Transverse colon (tissue), 4 donors: ENCODE measurements around the gene ZFPM1. TPM values are rescaled to one million over a fixed set of nuclear protein-coding genes. Genes with fewer than 3 reads are reported as not detected.

Source experiments
- DNase-seq: peaks from one replicate; pipeline ENCODE4 v3.0.0-alpha.2; 2019
- H3K27ac ChIP-seq, 4 donors: fragments of 200-600 bp; sonication (generic); 2 replicates each; pipeline ENCODE4 v1.5.1; 2016 to 2018; ENCODE audit warnings: inconsistent platforms in 4 of 4
- H3K27me3 ChIP-seq: fragments of 200-600 bp; sonication (generic); 2 replicates; pipeline ENCODE4 v1.5.1; 2017; ENCODE audit warnings: inconsistent platforms
- H3K36me3 ChIP-seq, 4 donors: fragments of 200-600 bp; sonication (generic); 2 replicates each; pipeline ENCODE4 v1.5.1; 2017 to 2019; ENCODE audit warnings: inconsistent platforms in 4 of 4
- H3K4me1 ChIP-seq, 4 donors: fragments of 200-600 bp; sonication (generic); 2 replicates each; pipeline ENCODE4 v1.5.1; 2017 to 2020; ENCODE audit warnings: inconsistent platforms in 4 of 4
- H3K4me3 ChIP-seq, 4 donors: fragments of 200-600 bp; sonication (generic); 1 replicate in 1 of 4; 2 replicates in 3 of 4; pipeline versions ENCODE4 v1.5.1 to v1.6.1; 2017 to 2019; ENCODE audit warnings: inconsistent platforms in 4 of 4
- H3K9me3 ChIP-seq, 2 donors: fragments of 200-600 bp; sonication (generic); 2 replicates each; pipeline ENCODE4 v1.5.1; 2017 to 2019; ENCODE audit warnings: inconsistent platforms in 2 of 2
- EP300 ChIP-seq: sonication (generic); formaldehyde crosslinking; IDR thresholded peaks from one replicate; pipeline ENCODE4 v1.6.1; 2017; ENCODE audit warnings: antibody characterized with exemption, low read depth
- POLR2A ChIP-seq: fragments of 450-650 bp; IDR thresholded peaks from one replicate; pipeline ENCODE4 v1.6.1; 2016; ENCODE audit warnings: antibody characterized with exemption, mild to moderate bottlenecking, moderate library complexity
- POLR2AphosphoS5 ChIP-seq, 3 donors: sonication (generic); formaldehyde crosslinking; IDR thresholded peaks; one replicate each; pipeline ENCODE4 v1.6.1; 2016; ENCODE audit warnings: antibody characterized with exemption in 3 of 3
- WGBS, 2 donors: methylation state at CpG; one replicate each; pipeline ENCODE4 v1.1.5; 2018; ENCODE audit warnings: low coverage in 1 of 2; 5-methylcytosine and 5-hydroxymethylcytosine counted together
- in situ Hi-C, 4 donors: fragments of 200-750 bp; cut with MboI; loops; one replicate each; pipeline versions ENCODE4 v1.15.0 to v1.15.1; 2017; ENCODE audit warnings: low sequenced_read_pairs in 3 of 4, low pct_ligation_motif_present in 1 of 4, low pct_unique_long_range_greater_than_20kb in 1 of 4
- intact Hi-C: fragments of 100-400 bp; cut with DNase I; formaldehyde crosslinking; loops from one replicate; pipeline ENCODE4 v1.15.1; 2023; ENCODE audit warnings: low total_unique reads
- total RNA-seq, 4 donors: library from RNA; depleted of rRNA; stranded (reverse); fragments of >200 nt; gene quantifications; one replicate each; pipeline ENCODE4 v1.1.0, GENCODE V29; 2016
- TF ChIP-seq, protein P1 (sequence below), 5 experiments: fragments of 200-600 bp in 3 of 5; fragments of 450-650 bp in 2 of 5; sonication (generic) in 3 of 5; IDR thresholded peaks; 1 replicate in 2 of 5; 2 replicates in 3 of 5; pipeline ENCODE4 v1.5.1; 2016 to 2017; ENCODE audit warnings: antibody characterized with exemption in 5 of 5, inconsistent platforms in 3 of 5, mild to moderate bottlenecking in 2 of 5, moderate library complexity in 1 of 5

The ZFPM1 gene
- total RNA-seq, 4 donors from 2014 or later = 1.2 to 4.6 (median 3.1) TPM

DNA sequence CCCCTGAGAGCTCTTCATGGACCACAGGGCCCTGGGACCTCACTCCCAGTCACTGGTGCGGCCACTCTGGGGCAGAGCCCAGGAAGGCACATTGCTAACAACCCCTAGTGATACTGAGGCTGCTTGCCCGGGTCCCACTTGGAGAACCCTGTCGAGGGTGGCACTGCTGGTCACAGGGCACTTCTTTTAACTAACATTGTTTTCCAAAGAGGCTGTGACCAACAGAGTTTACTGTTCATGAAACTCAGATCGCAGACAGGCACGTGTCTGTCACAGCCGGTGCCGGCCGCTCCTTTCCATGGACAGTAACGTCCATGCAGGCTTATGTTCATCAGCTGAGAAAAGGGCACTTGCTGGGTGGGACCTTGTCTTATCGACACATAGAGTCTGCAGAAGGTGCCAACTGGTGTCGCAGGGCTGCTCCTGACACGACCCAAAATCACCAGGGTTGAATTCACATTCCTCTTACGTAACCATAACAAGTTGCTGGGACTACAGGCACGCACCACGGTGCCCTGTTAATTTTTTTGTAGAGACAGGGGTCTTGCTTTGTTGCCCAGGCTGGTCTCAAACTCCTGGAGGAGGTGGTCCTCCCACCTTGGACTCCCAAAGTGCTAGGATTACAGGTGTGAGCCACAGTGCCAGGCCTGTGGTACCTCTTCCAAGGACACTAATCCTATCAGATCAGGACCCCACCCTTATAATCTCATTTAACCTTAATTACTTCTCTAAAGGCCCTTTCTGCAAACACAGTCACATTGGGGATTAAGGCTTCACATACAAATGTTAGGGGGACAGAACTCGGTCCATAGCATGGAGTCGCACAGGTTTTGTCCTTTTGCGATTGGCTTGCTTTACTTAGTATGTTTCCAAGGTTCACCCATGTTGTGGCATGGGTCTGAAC is 115.9 kb downstream of the ZFPM1 start:
- peak overlapping the region in 3 of 4 donors; percentile 81 to 90 (median 89) for H3K27ac ChIP-seq
- intact Hi-C loops (no loop called here), in situ Hi-C loops (loop anchor here in 1 of 4 donors (25.0 kb wide), 1 partner anchor 132 kb away; no protein-coding TSS in a partner anchor)
- WGBS, 2 donors = 85% methylated on average over 18 of the region's 18 CpGs; no CpG with 5 or more reads in 1 of the 2 donors
- TF ChIP-seq, protein P1, sequence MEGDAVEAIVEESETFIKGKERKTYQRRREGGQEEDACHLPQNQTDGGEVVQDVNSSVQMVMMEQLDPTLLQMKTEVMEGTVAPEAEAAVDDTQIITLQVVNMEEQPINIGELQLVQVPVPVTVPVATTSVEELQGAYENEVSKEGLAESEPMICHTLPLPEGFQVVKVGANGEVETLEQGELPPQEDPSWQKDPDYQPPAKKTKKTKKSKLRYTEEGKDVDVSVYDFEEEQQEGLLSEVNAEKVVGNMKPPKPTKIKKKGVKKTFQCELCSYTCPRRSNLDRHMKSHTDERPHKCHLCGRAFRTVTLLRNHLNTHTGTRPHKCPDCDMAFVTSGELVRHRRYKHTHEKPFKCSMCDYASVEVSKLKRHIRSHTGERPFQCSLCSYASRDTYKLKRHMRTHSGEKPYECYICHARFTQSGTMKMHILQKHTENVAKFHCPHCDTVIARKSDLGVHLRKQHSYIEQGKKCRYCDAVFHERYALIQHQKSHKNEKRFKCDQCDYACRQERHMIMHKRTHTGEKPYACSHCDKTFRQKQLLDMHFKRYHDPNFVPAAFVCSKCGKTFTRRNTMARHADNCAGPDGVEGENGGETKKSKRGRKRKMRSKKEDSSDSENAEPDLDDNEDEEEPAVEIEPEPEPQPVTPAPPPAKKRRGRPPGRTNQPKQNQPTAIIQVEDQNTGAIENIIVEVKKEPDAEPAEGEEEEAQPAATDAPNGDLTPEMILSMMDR (IDR thresholded peaks at IDR 0.05) = no peak
- H3K9me3 ChIP-seq = no peaks in the 10 kb centered on the region
- peak overlapping the region in 3 of 4 donors; percentile 33 to 94 (median 92) for H3K4me3 ChIP-seq
- peaks cover 11 to 22% (median 16%) of the 10 kb centered on the region in 4 donors for H3K4me1 ChIP-seq
- H3K27me3 ChIP-seq = no peaks in the 10 kb centered on the region
- DNase-seq = no peak
- H3K36me3 ChIP-seq = no peaks in the 10 kb centered on the region

DNA sequence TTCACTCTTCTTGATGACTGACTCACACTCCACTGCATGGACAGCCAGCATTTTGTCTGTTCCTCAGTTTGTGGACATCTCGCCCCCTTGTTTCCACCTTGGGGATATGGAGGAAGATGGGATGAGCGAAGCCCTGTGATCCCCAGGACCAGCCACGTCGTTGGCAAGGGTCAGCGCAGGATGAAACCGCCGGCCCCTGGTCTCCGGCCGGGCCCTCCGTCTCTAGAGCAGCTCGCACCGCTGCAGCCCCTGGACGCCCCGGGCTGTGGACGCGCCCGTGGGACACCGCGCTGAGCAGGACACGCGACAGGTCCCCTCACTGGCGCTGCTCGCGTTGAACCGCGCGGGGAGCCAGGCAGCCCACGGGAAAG is 116.5 kb downstream of the ZFPM1 start:
- TF ChIP-seq EP300 (no peak), POLR2AphosphoS5 (IDR thresholded peaks at IDR 0.05) (no peak), POLR2A (no peak)
- TF ChIP-seq, protein P1 (IDR thresholded peaks at IDR 0.05) = no peak
- H3K27ac ChIP-seq = peak overlapping the region; percentile 81 to 90 (median 90)
- in situ Hi-C loops = loop anchor here in 1 of 4 donors (25.0 kb wide), 1 partner anchor 132 kb away; no protein-coding TSS in a partner anchor
- no peaks in the 10 kb centered on the region for H3K36me3 ChIP-seq
- no peaks in the 10 kb centered on the region for H3K9me3 ChIP-seq
- H3K4me1 ChIP-seq = peaks cover 11 to 22% (median 16%) of the 10 kb centered on the region in 4 donors
- H3K4me3 ChIP-seq = peak overlapping the region; percentile 33 to 94 (median 82)
- intact Hi-C loops = no loop called here
- H3K27me3 ChIP-seq = no peaks in the 10 kb centered on the region
- 2% methylated on average over 28 of the region's 28 CpGs; no CpG with 5 or more reads in 1 of the 2 donors for WGBS, 2 donors
- no peak for DNase-seq

DNA sequence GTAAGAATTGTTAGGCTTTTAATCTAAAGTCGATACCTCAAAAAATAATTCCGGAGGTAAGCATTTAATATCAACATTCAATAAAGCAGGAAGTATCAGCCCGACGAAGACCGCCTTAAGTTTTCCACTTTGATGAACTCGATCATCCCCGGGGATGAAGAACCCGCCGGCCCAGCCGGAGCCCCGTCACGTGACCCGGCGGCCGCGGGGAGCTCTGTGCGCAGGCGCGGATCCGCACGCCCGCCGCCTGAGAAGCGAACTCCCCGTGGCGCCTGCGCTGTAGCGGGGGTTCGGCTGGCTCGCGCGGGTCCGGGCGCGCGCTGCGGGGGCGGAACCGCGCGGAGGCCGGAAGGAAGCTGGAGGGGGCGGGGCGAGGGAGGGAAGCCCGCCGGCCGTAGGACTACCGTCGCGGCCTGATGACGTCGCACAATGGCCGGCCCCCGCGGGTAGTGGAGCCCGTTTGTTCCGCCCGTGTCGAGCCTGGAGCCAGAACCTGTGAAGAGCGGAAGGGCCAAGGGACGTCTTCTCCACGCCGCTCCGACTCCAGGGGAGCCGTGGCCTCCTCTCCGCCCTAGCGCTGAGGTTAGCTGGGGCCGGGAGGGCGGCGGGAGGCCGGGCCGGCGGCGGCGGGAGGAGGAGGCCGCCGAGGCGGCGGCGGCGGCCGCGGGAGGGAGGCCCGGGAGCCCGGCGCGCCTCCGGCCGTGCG is 117.1 kb downstream of the ZFPM1 start, which contains the start of gene ZC3H18:
Gene ZC3H18, plus strand, starts transcription at position 419 of the 706 bp plus-strand sequence. CDS start 6,721 bp downstream, outside the sequence.
- in situ Hi-C loops = loop anchor here in 1 of 4 donors (25.0 kb wide), 1 partner anchor 133 kb away; no protein-coding TSS in a partner anchor
- WGBS, 2 donors = 0 to 1% methylated on average over 11 to 22 of the region's 90 CpGs
- intact Hi-C loops = no loop called here
- Histone ChIP-seq H3K9me3 (no peaks in the 10 kb centered on the region), H3K27me3 (no peaks in the 10 kb centered on the region), H3K36me3 (no peaks in the 10 kb centered on the region), H3K27ac (peak within 1 kb of the TSS; percentile 81 to 90 (median 90)), H3K4me3 (peak within 1 kb of the TSS; percentile 71 to 94 (median 92)), H3K4me1 (peaks cover 11 to 22% (median 16%) of the 10 kb centered on the region in 4 donors)
- TF ChIP-seq EP300 (no peak), POLR2A (peak; percentile 59), POLR2AphosphoS5 (IDR thresholded peaks at IDR 0.05) (peak; percentile 80 to 90 (median 80))
- TF ChIP-seq, protein P1 (IDR thresholded peaks at IDR 0.05) = peak in 1 of 5 experiments; percentile 24
- DNase-seq = peak; percentile 98

DNA sequence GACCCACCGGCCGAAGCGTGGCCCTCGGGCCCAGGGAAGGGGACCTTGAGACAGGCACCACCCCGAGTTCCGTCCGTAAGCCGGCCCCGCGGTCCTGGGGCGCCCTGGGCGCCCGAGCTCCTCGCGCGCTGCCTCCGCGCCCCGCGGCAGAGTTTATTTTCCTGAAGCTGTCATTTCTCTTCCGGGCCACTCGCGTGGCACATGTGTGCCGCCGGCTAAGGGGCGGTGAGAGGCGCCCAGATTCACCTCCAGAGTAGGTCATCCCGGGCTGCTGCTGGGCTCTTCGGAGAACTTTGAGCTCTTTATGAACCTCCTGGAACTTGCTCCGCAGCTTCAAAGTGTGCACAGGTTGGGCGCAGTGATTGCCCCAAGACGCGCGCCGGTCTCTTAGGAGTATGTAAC is 117.6 kb downstream of the ZFPM1 start:
- Histone ChIP-seq H3K4me3 (peak overlapping the region; percentile 69 to 94 (median 92)), H3K36me3 (no peaks in the 10 kb centered on the region), H3K4me1 (peaks cover 11 to 22% (median 16%) of the 10 kb centered on the region in 4 donors), H3K27ac (peak overlapping the region; percentile 81 to 90 (median 90)), H3K27me3 (no peaks in the 10 kb centered on the region), H3K9me3 (no peaks in the 10 kb centered on the region)
- intact Hi-C loops (no loop called here), in situ Hi-C loops (loop anchor here in 1 of 4 donors (25.0 kb wide), 1 partner anchor 133 kb away; no protein-coding TSS in a partner anchor)
- peak; percentile 32 for DNase-seq
- 0% methylated on average over 21 of the region's 35 CpGs; no CpG with 5 or more reads in 1 of the 2 donors for WGBS, 2 donors
- TF ChIP-seq EP300 (no peak), POLR2AphosphoS5 (IDR thresholded peaks at IDR 0.05) (no peak), POLR2A (no peak)
- TF ChIP-seq, protein P1 (IDR thresholded peaks at IDR 0.05) = no peak
